ENCODE data around the gene MYH3.

The MYH3 gene

GRCh38 chr17:10648381-10648780 is 8.7 kb downstream of the MYH3 start:
- DNase-seq: no peak

DNA sequence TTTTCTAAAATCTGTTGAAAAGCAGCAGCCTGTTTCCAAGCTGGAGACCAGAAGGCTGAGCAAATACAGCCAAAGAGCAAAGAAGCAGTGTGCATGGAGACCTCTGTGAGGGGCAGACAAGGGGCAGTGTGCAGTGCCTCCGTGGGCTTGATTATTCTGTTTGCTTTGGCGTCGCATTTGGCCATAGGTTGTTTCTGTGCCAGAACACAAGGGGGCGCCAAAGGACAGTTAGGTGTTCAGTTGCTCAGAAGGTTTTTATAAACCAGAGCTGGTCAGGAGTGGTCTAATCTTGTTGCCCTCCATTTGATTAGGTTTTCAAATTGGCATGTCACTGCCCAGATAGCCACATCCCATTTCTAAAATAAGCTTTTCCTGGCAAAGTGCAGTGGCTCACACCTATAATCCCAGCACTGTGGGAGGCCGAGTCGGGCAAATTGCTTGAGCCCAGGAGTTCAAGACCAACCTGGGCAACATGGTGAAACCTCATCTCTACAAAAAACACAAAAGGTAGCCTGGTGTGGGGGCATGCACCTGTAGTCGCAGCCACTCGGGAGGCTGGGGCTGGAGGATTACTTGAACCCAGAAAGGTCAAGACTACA is 10.6 kb downstream of the MYH3 start:
- peak; percentile 76 for DNase-seq

DNA sequence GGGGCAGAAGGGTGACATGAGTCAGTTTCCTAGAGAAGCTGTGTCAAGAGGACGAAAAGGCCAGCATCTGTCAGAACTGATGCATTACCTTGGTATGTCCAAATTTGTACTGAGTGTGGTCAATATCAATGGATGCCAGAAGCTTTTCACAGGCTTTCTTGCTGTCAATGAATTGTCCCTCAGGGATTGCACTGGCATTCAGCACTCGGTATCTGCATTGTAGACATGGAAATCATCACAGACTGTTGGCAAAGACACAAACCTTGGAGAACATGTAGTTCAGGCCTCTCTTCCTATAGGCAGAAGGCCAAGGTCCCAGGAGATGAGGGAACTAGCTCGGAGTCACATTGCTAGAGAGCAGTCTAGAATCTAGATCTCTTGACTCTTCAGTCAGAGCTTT is 16.6 kb downstream of the MYH3 start:
- DNase-seq: no peak

- no peak for DNase-seq
These were observed 19.0 kb downstream of the MYH3 start for GRCh38 chr17:10638151-10638550.

- no peak for DNase-seq
These were observed 21.8 kb downstream of the MYH3 start for GRCh38 chr17:10635290-10635689.

DNA sequence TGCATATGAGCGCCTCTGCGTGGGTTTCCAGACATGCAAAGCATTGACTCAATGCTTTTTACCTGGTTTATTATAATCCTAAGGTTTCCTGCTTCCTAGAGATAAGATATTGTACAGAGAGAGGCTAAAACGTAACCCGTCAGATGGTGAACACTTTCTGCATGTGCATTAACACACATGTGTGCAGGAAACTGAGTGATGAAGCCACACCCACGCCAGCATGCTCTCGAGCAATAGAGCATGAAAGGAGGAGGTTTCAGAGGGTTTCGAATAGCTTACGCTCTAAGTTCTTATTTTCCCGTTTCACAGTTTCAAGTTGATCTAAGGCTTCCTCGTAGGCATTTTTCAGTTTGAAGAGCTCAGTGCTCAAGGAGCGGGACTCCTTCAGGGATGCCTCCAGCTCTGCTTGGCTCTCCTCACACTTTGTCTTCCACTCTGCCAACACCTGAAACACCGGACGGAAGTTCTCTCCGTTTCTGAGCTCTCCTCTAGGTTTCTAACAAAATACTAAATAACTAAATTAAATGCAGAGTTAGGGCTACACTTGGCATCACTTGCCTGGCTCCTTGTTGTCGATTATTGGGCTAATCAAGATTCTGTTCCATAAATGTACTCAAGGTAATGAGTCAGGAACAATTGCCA is 23.2 kb downstream of the MYH3 start:
- DNase-seq: no peak

DNA sequence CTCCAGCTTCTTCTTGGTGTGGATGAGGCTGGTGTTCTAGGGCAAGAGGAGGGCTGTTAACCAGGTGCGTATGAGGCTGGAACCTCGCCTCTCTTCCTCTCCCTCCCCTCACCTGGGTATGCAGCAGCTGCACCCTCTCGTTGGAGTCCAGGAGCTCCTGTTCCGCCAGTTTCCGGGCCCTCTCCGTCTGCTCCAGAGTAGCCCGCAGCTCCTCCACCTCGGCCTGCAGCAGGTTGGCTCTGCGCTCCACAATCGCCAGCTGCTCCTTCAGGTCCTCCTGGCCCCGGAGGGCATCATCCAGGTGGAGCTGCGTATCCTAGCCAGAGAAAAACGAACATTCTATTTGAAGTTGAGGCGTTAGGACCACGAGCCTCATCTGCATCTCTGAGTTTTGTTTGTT is 25.4 kb downstream of the MYH3 start:
- DNase-seq: no peak

GRCh38 chr17:10631048-10631700 is 25.9 kb downstream of the MYH3 start:
- no peak for DNase-seq

- DNase-seq: no peak
These were observed 27.4 kb downstream of the MYH3 start for GRCh38 chr17:10629706-10630105.

- DNase-seq: no peak
These were observed 28.4 kb downstream of the MYH3 start for GRCh38 chr17:10628756-10629155.

GRCh38 chr17:10626390-10626789 is 30.7 kb downstream of the MYH3 start:
- no peak for DNase-seq

GRCh38 chr17:10624969-10625368 is 32.1 kb downstream of the MYH3 start:
- DNase-seq: no peak

- no peak for DNase-seq
These were observed 33.3 kb downstream of the MYH3 start for GRCh38 chr17:10623737-10624338.

- no peak for DNase-seq
These were observed 34.3 kb downstream of the MYH3 start for GRCh38 chr17:10622617-10623485.

DNA sequence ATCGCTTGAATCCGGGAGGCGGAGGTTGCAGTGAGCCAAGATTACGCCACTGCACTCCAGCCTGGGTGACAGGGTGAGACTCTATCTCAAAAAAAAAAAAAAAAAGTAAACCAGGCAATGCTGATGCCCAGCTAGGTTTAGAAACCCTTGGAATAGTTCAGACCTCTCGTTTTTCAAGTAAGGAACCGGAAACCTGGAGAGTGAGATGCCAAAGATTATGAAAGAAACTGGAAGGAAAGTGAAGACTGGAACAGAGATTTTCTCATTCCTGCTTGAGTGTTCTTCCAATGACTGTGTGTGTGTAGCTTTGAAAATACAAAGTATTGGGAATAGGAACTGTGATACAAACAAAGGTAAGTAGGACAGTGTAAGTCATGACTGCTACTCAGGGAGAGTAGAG is 35.7 kb downstream of the MYH3 start:
- no peak for DNase-seq

DNA sequence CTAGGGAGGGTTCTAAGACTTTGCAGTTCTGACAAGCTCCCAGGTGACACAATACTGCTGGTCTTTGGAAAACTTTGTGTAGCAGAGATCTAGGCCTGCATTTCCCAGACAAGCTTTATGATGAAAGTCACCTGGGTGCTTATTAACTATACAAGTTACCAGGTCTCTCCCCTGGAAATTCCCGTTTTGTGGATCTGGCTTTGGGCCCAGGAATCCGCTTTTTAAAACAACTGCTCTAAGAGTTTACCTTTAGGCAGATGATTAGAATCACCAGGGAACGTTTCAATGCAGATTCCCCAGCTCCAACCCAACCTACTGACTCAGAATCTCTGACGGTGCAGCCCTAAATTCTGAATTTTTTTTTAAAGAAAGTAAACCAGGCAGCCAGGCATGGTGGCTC is 36.3 kb downstream of the MYH3 start:
- DNase-seq: no peak

- peak; percentile 50 for DNase-seq
These were observed 38.9 kb downstream of the MYH3 start for GRCh38 chr17:10618202-10618635.

DNA sequence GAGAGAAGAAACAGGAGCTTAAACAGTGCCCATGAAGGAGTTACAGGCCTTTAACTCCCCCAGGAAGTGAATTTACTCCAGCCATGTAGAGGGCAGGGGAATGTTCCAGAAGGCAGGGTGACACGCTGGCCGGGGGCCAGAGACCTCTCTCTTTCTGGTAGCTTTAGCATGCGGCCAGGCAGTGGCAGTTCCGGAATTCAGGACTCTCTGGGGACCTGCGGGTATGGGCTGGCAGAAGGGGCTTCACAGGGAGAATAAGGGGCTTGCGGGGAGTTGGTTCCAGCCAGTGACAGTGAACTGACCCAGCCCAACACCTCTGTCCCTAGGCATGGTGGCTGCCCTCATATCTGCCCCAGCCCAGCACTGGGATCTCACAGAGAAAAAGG is 40.0 kb downstream of the MYH3 start:
- no peak for DNase-seq

DNA sequence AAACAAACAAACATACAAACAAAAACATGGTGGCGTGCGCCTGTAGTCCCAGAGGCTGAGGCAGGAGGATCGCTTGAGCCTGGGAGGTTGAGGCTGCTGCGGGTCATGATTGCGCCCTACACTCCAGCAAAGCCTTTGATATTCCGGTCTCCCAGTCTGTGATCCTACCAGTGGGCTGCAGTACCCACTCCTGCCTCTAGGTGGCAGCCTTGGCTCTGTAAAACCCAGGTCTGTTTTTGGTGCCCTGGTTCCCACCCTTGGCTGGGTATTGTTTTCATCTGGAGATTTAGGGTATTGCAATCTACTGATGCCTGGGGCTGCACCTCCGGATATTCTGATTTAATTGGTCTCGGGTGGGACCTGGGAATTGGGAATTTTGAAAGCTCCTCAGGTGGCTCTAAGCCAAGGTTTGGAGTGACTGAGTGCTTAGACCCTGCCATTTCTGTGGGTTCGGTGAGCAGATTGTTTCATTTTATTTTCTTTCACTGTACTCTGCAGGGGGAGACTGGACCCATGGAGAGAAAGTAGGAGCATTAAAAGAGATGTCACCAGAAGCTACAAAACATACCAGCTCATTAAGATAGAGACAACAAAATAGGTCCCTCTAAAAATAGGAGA is 40.5 kb downstream of the MYH3 start:
- peak; percentile 69 for DNase-seq

DNA sequence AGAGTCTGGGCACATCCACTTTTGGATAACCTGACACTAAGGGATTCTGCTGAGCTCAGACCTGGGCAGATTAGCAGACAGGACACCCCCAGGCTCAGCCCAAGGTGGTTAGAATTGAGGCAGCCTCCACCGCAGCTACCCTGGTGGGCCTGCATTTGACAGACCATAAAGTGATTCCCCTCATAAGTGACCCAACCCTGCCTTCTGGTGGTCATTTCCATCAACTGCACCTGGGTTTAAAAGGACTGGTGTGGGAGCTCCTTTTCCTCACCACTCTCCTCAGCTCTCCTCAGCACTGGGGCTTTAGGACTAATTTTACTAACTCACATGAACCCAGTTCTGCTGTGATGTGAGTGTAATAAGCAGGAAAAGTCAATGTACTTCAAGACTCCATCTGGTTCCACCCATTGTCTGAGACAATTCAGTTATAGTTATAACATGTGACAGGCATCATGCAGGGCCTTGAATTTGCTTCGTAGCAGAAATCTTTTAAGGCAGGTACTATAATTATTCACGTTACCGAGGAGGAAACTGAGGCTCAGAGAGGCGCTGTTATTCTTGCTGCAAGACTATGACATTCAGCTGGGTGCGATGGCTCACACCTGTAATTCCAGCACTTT is 42.5 kb downstream of the MYH3 start:
- DNase-seq: no peak

DNA sequence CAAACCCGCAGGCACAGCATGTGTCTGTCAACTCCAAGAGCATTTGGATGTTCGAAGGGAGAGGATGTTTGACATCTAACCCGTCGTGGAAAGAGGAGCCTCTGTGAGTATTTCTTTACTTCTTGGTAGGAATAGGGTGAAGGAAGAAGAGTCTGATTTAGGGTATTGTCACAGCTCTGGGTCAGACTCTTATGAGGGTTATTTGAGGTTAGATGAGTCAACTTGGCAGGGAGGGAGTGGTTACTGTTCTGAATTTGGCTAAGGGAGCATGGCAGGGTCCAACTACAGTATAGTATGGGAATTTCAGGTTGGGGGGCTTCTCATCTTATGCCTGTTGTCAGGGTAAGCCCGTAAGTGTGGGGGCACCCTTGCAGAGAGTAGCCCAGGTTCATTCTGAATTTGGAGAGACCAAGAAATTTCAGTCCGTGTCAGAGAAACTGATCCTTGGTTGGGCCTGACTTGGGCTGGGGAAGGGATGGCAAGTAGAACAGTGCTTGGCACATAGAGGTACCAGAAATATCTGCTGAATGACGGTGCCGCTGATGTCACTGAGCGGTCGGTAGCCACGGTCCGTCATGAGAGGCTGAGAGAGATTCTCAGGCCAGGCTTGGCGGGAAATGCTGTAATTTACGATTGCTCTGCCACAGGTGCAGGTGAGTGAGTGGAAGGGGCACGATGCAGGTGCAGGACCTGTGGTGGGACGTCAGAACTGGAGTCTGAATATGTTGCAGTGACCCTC is 43.2 kb downstream of the MYH3 start:
- no peak for DNase-seq
